Measurements from ENCODE around the gene TSPAN12. TPM values are rescaled to one million over a fixed set of nuclear protein-coding genes. Genes with fewer than 3 reads are reported as not detected.
"Not testable (repeated sequence)": the region's sequence is repeated elsewhere in the genome, so short reads cannot be mapped to it uniquely, and the experiment has no call there.

TSPAN12 gene
- total RNA-seq, 1 experiment from 2014 or later: 7.4 TPM

- no peak for TF ChIP-seq RAD21 (IDR thresholded peaks at IDR 0.05; ENCODE audit: low read depth)
- TF ChIP-seq, protein P1, sequence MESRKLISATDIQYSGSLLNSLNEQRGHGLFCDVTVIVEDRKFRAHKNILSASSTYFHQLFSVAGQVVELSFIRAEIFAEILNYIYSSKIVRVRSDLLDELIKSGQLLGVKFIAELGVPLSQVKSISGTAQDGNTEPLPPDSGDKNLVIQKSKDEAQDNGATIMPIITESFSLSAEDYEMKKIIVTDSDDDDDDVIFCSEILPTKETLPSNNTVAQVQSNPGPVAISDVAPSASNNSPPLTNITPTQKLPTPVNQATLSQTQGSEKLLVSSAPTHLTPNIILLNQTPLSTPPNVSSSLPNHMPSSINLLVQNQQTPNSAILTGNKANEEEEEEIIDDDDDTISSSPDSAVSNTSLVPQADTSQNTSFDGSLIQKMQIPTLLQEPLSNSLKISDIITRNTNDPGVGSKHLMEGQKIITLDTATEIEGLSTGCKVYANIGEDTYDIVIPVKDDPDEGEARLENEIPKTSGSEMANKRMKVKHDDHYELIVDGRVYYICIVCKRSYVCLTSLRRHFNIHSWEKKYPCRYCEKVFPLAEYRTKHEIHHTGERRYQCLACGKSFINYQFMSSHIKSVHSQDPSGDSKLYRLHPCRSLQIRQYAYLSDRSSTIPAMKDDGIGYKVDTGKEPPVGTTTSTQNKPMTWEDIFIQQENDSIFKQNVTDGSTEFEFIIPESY (IDR thresholded peaks at IDR 0.05; ENCODE audit: extremely low read depth, insufficient replicate concordance, low read length): peak; percentile 11
- TF ChIP-seq ZFX (IDR thresholded peaks at IDR 0.05): no peak
- peak; percentile 38 for TF ChIP-seq TCF7L2 (IDR thresholded peaks at IDR 0.05; ENCODE audit: borderline replicate concordance, extremely low read depth, insufficient read depth, insufficient read length)
Measured at GRCh38 chr7:120857588-120858573, at the start of gene TSPAN12 (continued).

DNA sequence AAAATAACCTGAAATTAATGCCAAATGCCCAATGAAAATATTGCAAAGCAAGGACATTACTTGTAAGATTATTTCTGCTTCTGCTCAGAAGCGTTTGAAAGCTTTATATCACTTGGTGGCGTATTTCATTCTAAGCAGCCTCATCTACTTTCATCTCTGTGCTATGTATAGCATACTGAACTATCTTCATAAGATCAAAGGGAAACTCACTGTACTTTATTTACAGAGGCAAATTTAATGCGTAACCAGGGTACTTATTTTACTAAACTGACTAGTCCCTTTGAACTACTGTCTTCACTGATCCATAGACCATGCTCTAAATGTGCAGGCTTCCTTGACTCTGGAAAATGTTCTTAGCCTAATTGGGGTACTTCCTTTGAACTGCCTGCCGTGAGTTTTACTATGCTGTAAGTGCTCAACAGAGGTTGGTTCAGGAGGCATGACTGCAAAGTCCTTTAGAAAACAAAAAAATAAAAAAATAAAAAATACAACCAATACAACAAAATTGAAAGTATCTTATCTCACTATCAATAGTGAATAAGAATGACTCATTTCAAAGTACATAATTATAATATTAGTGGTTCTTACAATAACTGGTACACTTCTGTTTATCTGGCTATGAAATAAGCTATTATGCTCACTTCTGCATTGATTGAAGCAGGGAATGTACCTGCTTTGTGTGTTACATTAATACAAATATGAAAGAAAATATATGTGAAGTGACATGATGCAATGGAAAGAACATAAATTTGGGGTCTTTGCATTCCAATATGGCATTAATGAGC lies 41.0 kb upstream of the TSPAN12 start:
- Histone ChIP-seq H3K27me3 (ENCODE audit: insufficient read depth, low read length) (no peaks in the 10 kb centered on the region), H3K4me1 (ENCODE audit: control insufficient read depth in 1 of 2, insufficient read depth in 2 of 2, low read length in 2 of 2) (no peaks in the 10 kb centered on the region), H3K9me3 (ENCODE audit: control insufficient read depth in 1 of 2, insufficient read depth in 1 of 2, low read depth in 1 of 2, low read length in 2 of 2) (no peaks in the 10 kb centered on the region), H3K9ac (ENCODE audit: low read length) (no peak overlapping the region), H3K36me3 (ENCODE audit: control insufficient read depth in 1 of 2, insufficient read depth in 2 of 2, low read length in 2 of 2) (no peaks in the 10 kb centered on the region), H2AFZ (ENCODE audit: low read depth, low read length, poor library complexity, severe bottlenecking) (no peak overlapping the region), H3K27ac (ENCODE audit: low read depth, low read length) (no peak overlapping the region), H4K20me1 (ENCODE audit: insufficient read depth) (no peaks in the 10 kb centered on the region), H3K4me2 (ENCODE audit: low read length) (no peak overlapping the region), H3K79me2 (ENCODE audit: insufficient read depth, low read length) (no peaks in the 10 kb centered on the region), H3K9me2 (ENCODE audit: insufficient read depth) (no peaks in the 10 kb centered on the region), H3K4me3 (replicated peaks in 1 of 2; ENCODE audit: low read depth in 1 of 2, low read length in 2 of 2) (no peak overlapping the region)
- DNase-seq (ENCODE audit: low read depth, low spot score) (no peak), ATAC-seq (no peak)
- ChIA-PET RAD21 (ENCODE audit: low non-redundant PET in 1 of 2, low total read pairs in 2 of 2, uncharacterized antibody in 2 of 2, unreplicated experiment in 2 of 2) (no interaction called here), CTCF (no interaction called here), POLR2A (no interaction called here)
- BruUV-seq (replicated peaks): no TSS peak
- intact Hi-C loops (cut with micrococcal nuclease): no loop called here
- TF ChIP-seq CBX3 (IDR thresholded peaks at IDR 0.05; ENCODE audit: low read depth): no peak
- TF ChIP-seq, protein P1 (IDR thresholded peaks at IDR 0.05; ENCODE audit: extremely low read depth, insufficient replicate concordance, low read length): no peak

GRCh38 chr7:120895253-120895652 lies 37.3 kb upstream of the TSPAN12 start:
- H2AFZ ChIP-seq (ENCODE audit: low read depth, low read length, poor library complexity, severe bottlenecking); H3K79me2 ChIP-seq (ENCODE audit: insufficient read depth, low read length); H4K20me1 ChIP-seq (ENCODE audit: insufficient read depth); ATAC-seq; H3K4me1 ChIP-seq (ENCODE audit: control insufficient read depth in 1 of 2, insufficient read depth in 2 of 2, low read length in 2 of 2); H3K36me3 ChIP-seq (ENCODE audit: control insufficient read depth in 1 of 2, insufficient read depth in 2 of 2, low read length in 2 of 2); H3K27me3 ChIP-seq (ENCODE audit: insufficient read depth, low read length); H3K9ac ChIP-seq (ENCODE audit: low read length); RAD21 ChIA-PET (ENCODE audit: low non-redundant PET in 1 of 2, low total read pairs in 2 of 2, uncharacterized antibody in 2 of 2, unreplicated experiment in 2 of 2); H3K4me2 ChIP-seq (ENCODE audit: low read length); BruUV-seq (replicated peaks); H3K27ac ChIP-seq (ENCODE audit: low read depth, low read length); CTCF ChIA-PET; H3K9me2 ChIP-seq (ENCODE audit: insufficient read depth); H3K4me3 ChIP-seq (replicated peaks in 1 of 2; ENCODE audit: low read depth in 1 of 2, low read length in 2 of 2); H3K9me3 ChIP-seq (ENCODE audit: control insufficient read depth in 1 of 2, insufficient read depth in 1 of 2, low read depth in 1 of 2, low read length in 2 of 2); DNase-seq (ENCODE audit: low read depth, low spot score); intact Hi-C loops (cut with micrococcal nuclease); POLR2A ChIA-PET: not testable (repeated sequence)
